ENCODE results near the gene C11orf24. TPM values are rescaled to one million over a fixed set of nuclear protein-coding genes. Genes with fewer than 3 reads are reported as not detected.

Gene C11orf24
- total RNA-seq, 6 experiments from 2014 or later, result 39.4 to 70.9 (median 62.4) TPM

DNA sequence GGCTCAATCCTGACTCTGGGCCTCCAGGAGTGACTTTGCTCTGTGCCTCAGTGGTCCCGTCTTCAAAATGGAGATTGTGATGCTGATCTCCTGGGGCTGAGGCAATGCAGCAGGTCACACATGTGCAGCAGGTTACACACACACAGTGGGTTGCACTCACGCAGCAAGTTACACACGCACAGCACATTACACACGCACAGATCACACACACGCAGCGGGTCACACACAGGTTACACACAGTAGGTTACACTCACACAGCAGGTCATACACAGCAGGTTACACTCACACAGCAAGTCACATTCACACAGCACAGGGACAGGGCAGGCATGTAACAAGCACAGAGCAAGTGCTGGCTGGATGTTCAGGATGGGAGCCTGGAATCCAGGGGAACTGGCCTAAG is 11.3 kb downstream of the C11orf24 start:
- DNase-seq, result no peak
- Histone ChIP-seq H3K4me1 (peaks cover 0 to 11% (median 4%) of the 10 kb centered on the region in 4 donors), H3K36me3 (peaks cover 5 to 44% (median 26%) of the 10 kb centered on the region in 4 donors), H3K27ac (no peak overlapping the region), H3K9me3 (no peaks in the 10 kb centered on the region), H3K4me3 (no peak overlapping the region), H3K27me3 (no peaks in the 10 kb centered on the region)
- TF ChIP-seq POLR2A (IDR thresholded peaks at IDR 0.05), result no peak
- TF ChIP-seq, protein P1, sequence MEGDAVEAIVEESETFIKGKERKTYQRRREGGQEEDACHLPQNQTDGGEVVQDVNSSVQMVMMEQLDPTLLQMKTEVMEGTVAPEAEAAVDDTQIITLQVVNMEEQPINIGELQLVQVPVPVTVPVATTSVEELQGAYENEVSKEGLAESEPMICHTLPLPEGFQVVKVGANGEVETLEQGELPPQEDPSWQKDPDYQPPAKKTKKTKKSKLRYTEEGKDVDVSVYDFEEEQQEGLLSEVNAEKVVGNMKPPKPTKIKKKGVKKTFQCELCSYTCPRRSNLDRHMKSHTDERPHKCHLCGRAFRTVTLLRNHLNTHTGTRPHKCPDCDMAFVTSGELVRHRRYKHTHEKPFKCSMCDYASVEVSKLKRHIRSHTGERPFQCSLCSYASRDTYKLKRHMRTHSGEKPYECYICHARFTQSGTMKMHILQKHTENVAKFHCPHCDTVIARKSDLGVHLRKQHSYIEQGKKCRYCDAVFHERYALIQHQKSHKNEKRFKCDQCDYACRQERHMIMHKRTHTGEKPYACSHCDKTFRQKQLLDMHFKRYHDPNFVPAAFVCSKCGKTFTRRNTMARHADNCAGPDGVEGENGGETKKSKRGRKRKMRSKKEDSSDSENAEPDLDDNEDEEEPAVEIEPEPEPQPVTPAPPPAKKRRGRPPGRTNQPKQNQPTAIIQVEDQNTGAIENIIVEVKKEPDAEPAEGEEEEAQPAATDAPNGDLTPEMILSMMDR (IDR thresholded peaks at IDR 0.05), result no peak
- no peak for ATAC-seq
- WGBS (ENCODE audit: insufficient coverage, low coverage, low lambda C conversion rate, missing lambda C conversion rate), result 100% methylated on average over 2 of the region's 6 CpGs
- intact Hi-C loops (cut with DNase I), result no loop called here

GRCh38 chr11:68259122-68259959 is 12.4 kb downstream of the C11orf24 start:
- no peak overlapping the region for H3K4me3 ChIP-seq
- no peaks in the 10 kb centered on the region for H3K27me3 ChIP-seq
- intact Hi-C loops (cut with DNase I), result loop anchor here (5.0 to 10.0 kb wide), 3 partner anchors 38 to 185 kb away; no protein-coding TSS in a partner anchor
- no peak for TF ChIP-seq POLR2A (IDR thresholded peaks at IDR 0.05)
- TF ChIP-seq, protein P1 (IDR thresholded peaks at IDR 0.05), result no peak
- H3K4me1 ChIP-seq, result peaks cover 0 to 11% (median 4%) of the 10 kb centered on the region in 4 donors
- 88% methylated on average over 5 of the region's 15 CpGs for WGBS (ENCODE audit: insufficient coverage, low coverage, low lambda C conversion rate, missing lambda C conversion rate)
- no peaks in the 10 kb centered on the region for H3K9me3 ChIP-seq
- no peak overlapping the region for H3K27ac ChIP-seq
- DNase-seq (peak in 1 of 3 donors; percentile 51), ATAC-seq (peak in 1 of 4 donors; percentile 6)
- H3K36me3 ChIP-seq, result peaks cover 5 to 36% (median 22%) of the 10 kb centered on the region in 4 donors

DNA sequence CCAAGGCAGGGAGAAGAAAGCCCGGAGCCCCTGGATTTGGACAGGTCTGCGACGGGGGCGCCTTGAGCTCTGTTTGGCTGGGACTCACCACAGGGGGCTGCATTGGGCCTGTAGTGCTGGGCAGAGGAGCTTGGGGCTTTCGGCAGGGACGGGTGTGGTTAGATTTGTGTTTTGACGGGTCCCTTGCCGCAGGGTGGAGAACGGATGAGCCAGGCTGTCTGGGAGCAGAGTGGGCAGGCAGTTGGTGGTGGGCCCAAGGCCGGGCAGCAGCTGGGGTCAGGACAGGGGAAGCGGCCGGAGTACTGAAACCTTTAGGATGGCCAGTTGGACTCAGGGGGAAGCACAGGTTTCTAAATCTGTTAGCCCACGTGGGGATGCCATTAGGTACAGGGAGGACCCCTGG is 13.4 kb downstream of the C11orf24 start:
- 50% methylated on average over 1 of the region's 13 CpGs for WGBS (ENCODE audit: insufficient coverage, low coverage, low lambda C conversion rate, missing lambda C conversion rate)
- H3K4me1 ChIP-seq, result peaks cover 0 to 11% (median 4%) of the 10 kb centered on the region in 4 donors
- no peak for TF ChIP-seq POLR2A (IDR thresholded peaks at IDR 0.05)
- TF ChIP-seq, protein P1 (IDR thresholded peaks at IDR 0.05), result no peak
- DNase-seq, result peak in 1 of 3 donors; percentile 56
- H3K27ac ChIP-seq, result peak overlapping the region in 2 of 3 donors; percentile 77 to 81
- H3K27me3 ChIP-seq, result no peaks in the 10 kb centered on the region
- intact Hi-C loops (cut with DNase I), result loop anchor here (5.0 to 10.0 kb wide), 3 partner anchors 39 to 186 kb away; no protein-coding TSS in a partner anchor
- peaks cover 5 to 28% (median 16%) of the 10 kb centered on the region in 4 donors for H3K36me3 ChIP-seq
- no peak overlapping the region for H3K4me3 ChIP-seq
- H3K9me3 ChIP-seq, result no peaks in the 10 kb centered on the region
- ATAC-seq, result no peak

- peak; percentile 85 to 93 (median 90) for ATAC-seq
- Histone ChIP-seq H3K4me1 (peaks cover 0 to 11% (median 4%) of the 10 kb centered on the region in 4 donors), H3K27me3 (no peaks in the 10 kb centered on the region), H3K4me3 (no peak overlapping the region), H3K27ac (peak overlapping the region in 2 of 3 donors; percentile 77 to 81), H3K9me3 (no peaks in the 10 kb centered on the region), H3K36me3 (peaks cover 2 to 22% (median 13%) of the 10 kb centered on the region in 4 donors)
- DNase-seq, result peak; percentile 97 to 98 (median 97)
- peak; percentile 32 for TF ChIP-seq POLR2A (IDR thresholded peaks at IDR 0.05)
- TF ChIP-seq, protein P1 (IDR thresholded peaks at IDR 0.05), result peak; percentile 86 to 92 (median 90)
- intact Hi-C loops (cut with DNase I), result loop anchor here (5.0 to 10.0 kb wide), 3 partner anchors 40 to 187 kb away; no protein-coding TSS in a partner anchor
- 0% methylated on average over 7 of the region's 22 CpGs for WGBS (ENCODE audit: insufficient coverage, low coverage, low lambda C conversion rate, missing lambda C conversion rate)
Measured at GRCh38 chr11:68257477-68258362, 14.1 kb downstream of the C11orf24 start.

Measured in right lobe of liver (tissue), 6 donors.